HTERT RPE-1 (cell line): Measurements from ENCODE around the gene AMPH.

Source experiments
- in situ Hi-C: fragments of 300-500 bp; cut with MboI; formaldehyde crosslinking; loops from 4 replicates; pipeline ENCODE4 v1.14.3; 2020; ENCODE audit warnings: low sequenced_read_pairs

AMPH gene

DNA sequence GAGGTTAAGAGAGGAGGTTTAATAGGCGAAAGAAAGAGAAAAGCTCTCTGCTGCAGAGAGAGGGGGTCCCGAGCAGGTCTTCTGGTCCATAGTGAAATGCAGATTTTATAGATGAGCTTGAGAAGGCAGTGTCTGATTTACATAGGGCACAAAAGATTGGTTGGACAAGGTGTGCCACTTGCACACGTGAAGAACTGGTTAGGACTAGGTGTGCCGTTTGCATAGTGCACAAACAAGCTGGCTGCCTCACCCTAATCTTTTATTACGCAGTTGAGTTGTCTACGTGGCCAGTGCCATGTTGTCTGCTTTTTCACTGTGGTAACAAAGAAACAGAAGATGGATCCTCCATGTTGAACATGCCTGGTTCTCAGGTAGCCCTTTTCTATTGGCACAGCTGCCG, 82.6 kb downstream of the AMPH start:
- in situ Hi-C loops, result no loop called here

DNA sequence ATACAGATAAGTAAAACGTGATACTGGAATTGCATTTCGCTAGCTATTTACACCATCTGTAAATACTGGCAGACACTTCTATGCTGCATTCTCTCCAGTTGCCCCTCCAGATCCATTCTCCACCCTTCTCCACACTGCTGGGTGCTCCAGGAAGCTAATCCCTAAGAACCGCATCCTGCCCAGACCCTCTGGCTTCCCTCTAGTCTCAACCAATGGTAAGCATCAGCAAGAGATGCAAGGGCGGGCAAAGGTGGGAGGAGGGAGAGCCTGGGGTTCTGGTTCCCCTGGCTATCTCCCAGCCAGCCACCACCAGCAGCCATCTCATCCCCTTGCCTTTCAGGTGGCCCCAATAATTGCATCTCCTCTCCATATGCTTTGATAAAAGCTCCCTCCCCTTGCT, 84.4 kb downstream of the AMPH start:
- in situ Hi-C loops, result no loop called here

DNA sequence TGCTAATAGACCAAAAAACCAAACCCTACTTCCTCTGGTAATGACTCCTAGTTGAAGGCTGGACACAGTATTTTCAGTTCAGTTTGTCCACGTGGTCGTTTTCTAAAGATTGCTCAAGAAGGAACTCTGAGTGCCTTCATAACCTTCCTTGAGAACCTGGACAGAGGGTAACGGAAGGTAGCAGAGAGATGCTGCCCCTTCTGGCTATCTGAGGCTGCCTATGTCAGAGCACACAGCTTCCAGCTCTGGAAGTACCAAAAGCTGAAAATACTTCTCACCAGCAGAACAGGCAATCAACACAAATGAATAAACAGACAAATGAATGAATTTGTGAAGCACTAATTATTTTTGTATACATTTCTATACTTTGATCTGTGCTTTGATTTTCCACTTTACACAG, 85.2 kb downstream of the AMPH start:
- in situ Hi-C loops, result no loop called here

- in situ Hi-C loops, result no loop called here
Observed at GRCh38 chr7:38542156-38542555, 89.0 kb downstream of the AMPH start.

- in situ Hi-C loops, result no loop called here
Observed at GRCh38 chr7:38541440-38541839, 89.7 kb downstream of the AMPH start.

DNA sequence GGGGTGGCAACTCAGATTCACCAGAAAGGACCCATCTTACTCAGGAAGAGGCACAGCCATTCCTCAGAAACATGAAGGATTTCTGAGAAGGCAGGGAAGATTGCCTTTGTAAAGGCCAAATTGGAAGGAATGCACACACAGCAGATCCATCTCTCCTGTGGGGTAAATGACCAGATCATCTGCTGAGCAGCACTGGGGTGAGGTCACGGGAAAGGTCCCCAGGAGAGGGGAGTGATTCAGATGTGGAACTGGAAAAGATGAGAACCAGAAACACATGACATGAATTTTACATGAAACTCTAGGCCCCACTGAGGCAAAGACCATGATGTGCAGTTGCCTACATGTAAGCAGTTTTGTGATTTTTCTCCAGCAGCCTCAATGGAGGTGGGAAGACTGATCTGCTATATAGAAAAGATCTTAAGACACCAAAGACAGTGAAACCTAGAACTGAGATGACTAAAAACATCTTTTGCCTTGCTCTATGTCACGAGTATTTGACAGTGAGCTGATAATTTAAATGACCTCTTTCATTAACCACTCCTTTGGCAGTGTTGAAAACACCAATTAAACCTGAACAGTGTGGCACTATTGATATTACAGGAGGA, 91.6 kb downstream of the AMPH start:
- in situ Hi-C loops, result no loop called here

- in situ Hi-C loops, result no loop called here
Observed at GRCh38 chr7:38535073-38535472, 96.1 kb downstream of the AMPH start.

GRCh38 chr7:38525857-38526256, 105.3 kb downstream of the AMPH start:
- in situ Hi-C loops, result no loop called here

- in situ Hi-C loops, result no loop called here
Observed at GRCh38 chr7:38524786-38525185, 106.4 kb downstream of the AMPH start.

GRCh38 chr7:38520741-38521140, 110.4 kb downstream of the AMPH start:
- in situ Hi-C loops, result no loop called here

GRCh38 chr7:38518541-38518940, 112.6 kb downstream of the AMPH start:
- in situ Hi-C loops, result no loop called here

GRCh38 chr7:38512704-38513103, 118.5 kb downstream of the AMPH start:
- in situ Hi-C loops, result no loop called here

DNA sequence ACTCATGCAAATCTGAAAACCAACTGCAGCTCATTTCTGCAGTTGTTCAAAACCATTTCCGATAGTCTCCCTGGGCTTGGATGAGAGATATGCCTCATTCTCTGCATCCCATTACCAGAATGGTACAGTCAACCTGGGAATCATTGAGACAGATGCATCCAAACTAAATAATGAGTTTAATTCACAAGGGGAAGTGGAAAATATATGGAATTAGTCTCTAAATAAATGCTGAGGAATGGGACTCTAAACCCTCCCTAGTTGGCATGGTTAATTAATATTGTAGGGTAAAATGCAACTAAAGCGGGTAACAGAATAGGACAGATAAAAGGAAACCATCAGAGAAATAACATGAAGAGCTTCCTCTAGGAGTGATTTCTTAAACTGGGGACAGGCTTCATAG, 118.9 kb downstream of the AMPH start:
- in situ Hi-C loops, result no loop called here

GRCh38 chr7:38507384-38507783, 123.8 kb downstream of the AMPH start:
- in situ Hi-C loops, result no loop called here

- in situ Hi-C loops, result no loop called here
Observed at GRCh38 chr7:38506756-38507155, 124.4 kb downstream of the AMPH start.

DNA sequence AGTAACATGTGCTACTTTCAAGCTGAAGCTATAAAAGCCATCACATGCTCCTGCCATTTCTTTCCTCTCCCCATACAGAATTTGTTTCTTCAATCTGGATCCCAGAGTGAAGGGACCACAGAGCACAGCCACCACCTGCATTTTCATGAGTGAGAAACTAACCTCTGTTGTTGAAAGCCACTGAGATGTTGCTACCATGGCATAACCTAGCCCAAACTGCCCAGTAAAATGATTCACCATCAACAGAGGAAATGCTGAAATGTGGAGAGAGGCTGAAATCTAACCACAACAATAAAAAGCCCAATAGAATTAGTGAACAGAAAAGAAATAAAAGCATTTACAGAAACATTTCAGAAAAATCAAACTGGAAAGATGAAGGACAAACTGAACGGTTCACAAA, 125.2 kb downstream of the AMPH start:
- in situ Hi-C loops, result no loop called here

DNA sequence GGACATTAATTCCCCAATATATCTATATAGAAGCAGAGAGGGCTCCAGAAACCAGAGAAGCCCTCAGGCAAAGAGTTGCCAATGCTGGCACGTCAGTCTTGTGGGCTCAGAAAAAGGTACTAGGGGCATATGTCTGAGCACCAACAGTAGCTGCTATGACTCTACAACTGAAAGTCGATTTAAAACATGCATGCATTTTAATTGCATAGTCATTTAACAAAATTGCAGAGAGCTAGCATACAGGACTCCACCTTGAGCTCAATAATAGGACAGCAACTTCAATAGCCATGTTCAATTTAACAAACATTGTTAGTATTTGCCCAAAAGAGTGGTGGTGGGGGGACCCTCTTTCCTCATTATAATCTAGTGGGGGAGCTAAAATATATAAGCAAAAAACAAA, 126.5 kb downstream of the AMPH start:
- in situ Hi-C loops, result no loop called here

DNA sequence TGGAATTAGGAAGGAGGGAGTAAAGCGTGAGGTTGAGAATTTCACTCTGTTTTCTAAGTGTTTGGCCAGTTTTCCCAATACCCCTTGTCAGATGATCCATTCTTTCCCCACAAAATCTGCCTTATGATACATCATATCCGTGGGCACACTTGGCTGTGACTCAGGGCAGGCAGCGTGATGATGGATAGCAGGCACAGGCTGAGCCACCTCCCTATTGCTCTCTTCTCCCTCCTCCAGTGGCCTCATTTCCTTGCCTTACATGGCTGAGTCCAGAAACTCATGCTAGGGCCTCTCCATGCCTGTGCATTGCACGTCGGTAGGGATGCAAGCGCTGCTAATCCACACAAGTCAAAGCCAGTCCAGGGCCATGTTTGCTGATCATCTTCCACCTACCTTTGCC, 128.3 kb downstream of the AMPH start:
- in situ Hi-C loops, result no loop called here

- in situ Hi-C loops, result no loop called here
Observed at GRCh38 chr7:38502289-38502688, 128.9 kb downstream of the AMPH start.

DNA sequence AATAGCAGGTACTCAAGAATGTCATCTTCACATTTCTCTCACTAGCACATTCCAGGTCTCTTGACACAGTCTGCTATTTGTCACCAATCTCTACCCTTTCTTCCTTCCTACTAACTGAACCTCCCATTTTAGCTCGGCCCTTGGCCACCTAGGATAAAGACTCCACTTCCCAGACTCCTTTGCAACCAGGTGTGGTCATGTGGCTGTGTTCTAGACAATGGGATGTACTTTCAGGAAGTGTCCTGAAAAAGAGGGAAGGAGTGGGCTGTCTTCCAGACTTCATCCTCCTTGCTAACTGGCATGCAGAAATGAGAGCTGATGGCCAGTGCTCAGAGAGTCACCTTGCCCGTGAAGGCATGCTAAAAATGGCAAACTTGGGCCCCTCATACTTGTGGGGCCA, 139.2 kb downstream of the AMPH start:
- in situ Hi-C loops, result no loop called here

DNA sequence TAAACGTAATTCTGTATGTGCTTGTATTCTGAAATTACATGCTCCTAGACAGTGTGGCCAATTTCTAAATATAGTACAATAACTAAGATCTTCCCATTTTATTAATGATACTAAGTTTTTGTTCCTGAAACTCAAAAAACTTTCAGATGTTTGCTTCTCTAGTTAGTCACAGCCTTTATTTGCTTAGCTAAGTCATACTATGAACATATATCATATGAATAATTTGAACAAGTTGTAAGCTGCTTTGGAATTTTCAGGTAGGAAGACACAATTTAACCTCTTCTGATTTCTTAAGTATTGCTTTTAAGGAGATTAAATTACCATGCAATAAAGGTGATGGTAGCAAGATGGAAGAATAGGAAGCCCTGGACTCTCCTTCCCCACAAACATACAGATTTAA, 148.7 kb downstream of the AMPH start:
- in situ Hi-C loops, result no loop called here

- in situ Hi-C loops, result no loop called here
Observed at GRCh38 chr7:38481401-38481800, 149.8 kb downstream of the AMPH start.

GRCh38 chr7:38478404-38478803, 152.8 kb downstream of the AMPH start:
- in situ Hi-C loops, result no loop called here

DNA sequence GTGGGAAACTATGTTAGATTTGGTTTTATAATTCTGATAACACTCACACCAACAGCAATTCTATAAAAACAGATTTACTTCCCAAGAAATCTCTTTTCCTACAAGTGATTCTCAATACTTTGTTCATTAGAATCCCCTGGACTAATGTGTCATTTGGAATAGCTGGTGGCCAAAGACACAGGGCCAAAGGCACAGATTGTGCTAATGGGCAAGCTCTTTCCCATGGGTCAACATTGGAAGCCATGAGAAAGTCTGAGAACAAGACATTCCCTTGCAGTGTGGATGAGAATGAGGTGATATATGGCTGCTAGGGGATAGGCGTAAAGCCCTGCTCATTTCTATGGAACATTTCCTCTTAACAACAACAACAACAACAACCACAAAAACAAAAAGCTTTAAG, 153.8 kb downstream of the AMPH start:
- in situ Hi-C loops, result no loop called here
